Adrenal gland (tissue), 12 donors: Measurements from ENCODE around the gene ZNF33B. TPM values are rescaled to one million over a fixed set of nuclear protein-coding genes. Genes with fewer than 3 reads are reported as not detected.

Experiments
- DNase-seq, 7 donors: peaks; one replicate each; pipeline ENCODE4 v3.0.0-alpha.2; 2019 to 2020
- H3K27ac ChIP-seq, 5 donors: fragments of 200-600 bp; sonication (generic) in 4 of 5; 1 replicate in 3 of 5; 2 replicates in 2 of 5; pipeline versions ENCODE4 v1.5.1 to v1.8.0; 2016 to 2020; ENCODE audit warnings: mild to moderate bottlenecking in 1 of 5
- H3K27me3 ChIP-seq: fragments of 200-600 bp; 2 replicates; pipeline ENCODE4 v1.8.0; 2021
- H3K36me3 ChIP-seq, 2 donors: fragments of 200-600 bp; replicated peaks in 1 of 2; 1 replicate in 1 of 2; 2 replicates in 1 of 2; pipeline versions ENCODE4 v1.5.1 to v1.8.0; 2018 to 2022
- H3K4me1 ChIP-seq, 2 donors: fragments of 200-600 bp; replicated peaks in 1 of 2; 1 replicate in 1 of 2; 2 replicates in 1 of 2; pipeline versions ENCODE4 v1.5.1 to v1.8.0; 2018 to 2021
- H3K4me3 ChIP-seq, 4 donors: fragments of 200-600 bp; sonication (generic) in 3 of 4; one replicate each; pipeline ENCODE4 v1.5.1; 2016 to 2018
- H3K9me3 ChIP-seq, 3 donors: fragments of 200-600 bp; sonication (generic) in 1 of 3; replicated peaks in 1 of 3; 1 replicate in 2 of 3; 2 replicates in 1 of 3; pipeline versions ENCODE4 v1.5.1 to v1.8.0; 2016 to 2021
- CTCF ChIP-seq, 6 experiments: fragments of 450-650 bp in 4 of 6; fragments of 200-600 bp in 2 of 6; sonication (generic) in 1 of 6; IDR thresholded peaks; 1 replicate in 5 of 6; 2 replicates in 1 of 6; pipeline versions ENCODE4 v1.5.1 to v1.8.0; 2016 to 2021; ENCODE audit warnings: antibody characterized with exemption in 6 of 6, mild to moderate bottlenecking in 2 of 6, moderate library complexity in 1 of 6
- POLR2A ChIP-seq, 2 donors: fragments of 450-650 bp; IDR thresholded peaks; one replicate each; pipeline ENCODE4 v1.6.1; 2017; ENCODE audit warnings: antibody characterized with exemption in 2 of 2, mild to moderate bottlenecking in 2 of 2, moderate library complexity in 1 of 2
- WGBS, 4 donors: extraction: QIAGEN DNeasy Blood & Tissue Kit in 2 of 4; methylation state at CpG; one replicate each; pipeline versions ENCODE4 v1.1.5 to v1.1.7; 2013 to 2017; 5-methylcytosine and 5-hydroxymethylcytosine counted together
- intact Hi-C, 2 donors: fragments of 100-400 bp; cut with DNase I; formaldehyde crosslinking; loops; one replicate each; pipeline versions ENCODE4 v1.14.1 to v1.15.0; 2022 to 2023
- polyA plus RNA-seq, 3 donors: library from polyadenylated mRNA; stranded (reverse); fragments of 200-250 nt in 2 of 3; fragments of 350-450 nt in 1 of 3; fragmentation: Illumina TruSeq in 1 of 3; extraction: RNeasy Lipid Tissue Mini Kit (QIAGEN cat#74804) in 1 of 3; gene quantifications; one replicate each; pipeline ENCODE4 v1.2.3, GENCODE V29; 2013 to 2014
- total RNA-seq, 9 donors: library from RNA; depleted of rRNA in 4 of 9; stranded (reverse); fragments of >200 nt in 4 of 9; fragments of 120-200 nt in 1 of 9; fragmentation: NEBNext Ultra II Directional in 1 of 9; extraction: Animal tissue kit (Norgen Biotek cat#: 25700) in 1 of 9; gene quantifications; one replicate each; pipeline versions ENCODE4 v1.1.0 to v1.2.4, GENCODE V29; 2013 to 2023
- donor health status: healthy with polysubstance abuse.
- donor health status: Bipolar disorder and iron deficiency.
- donor health status: DM: yes; HTN: yes; CAD: no.
- donor health status: DM: no; HTN: no; CAD: no.
- donor health status: DM: no; HTN: no; CAD: no.
- donor health status: DM: yes; HTN: yes; CAD: no.

ZNF33B gene
- total and polyA plus RNA-seq, 12 donors: 5.1 to 43.0 (median 20.0) TPM

GRCh38 chr10:42553064-42553407 lies 85.3 kb downstream of the ZNF33B start:
- H3K4me3 ChIP-seq: peak overlapping the region in 3 of 4 donors; percentile 49 to 76 (median 63)
- H3K9me3 ChIP-seq: no peaks in the 10 kb centered on the region
- 3 to 10% (median 5%) methylated on average over 14 of the region's 14 CpGs for WGBS, 4 donors
- intact Hi-C loops: loop anchor here in 1 of 2 donors (5.0 to 10.0 kb wide), 2 partner anchors 89 to 232 kb away; partner anchors contain the start of gene BMS1
- TF ChIP-seq POLR2A (IDR thresholded peaks at IDR 0.05) (no peak), CTCF (IDR thresholded peaks at IDR 0.05) (no peak)
- H3K27me3 ChIP-seq: no peaks in the 10 kb centered on the region
- peaks cover 6 to 16% of the 10 kb centered on the region in 2 donors for H3K4me1 ChIP-seq
- DNase-seq: no peak
- H3K36me3 ChIP-seq: no peaks in the 10 kb centered on the region
- peak overlapping the region in 2 of 5 donors; percentile 68 to 77 for H3K27ac ChIP-seq

GRCh38 chr10:42552188-42553063 lies 85.9 kb downstream of the ZNF33B start:
- H3K9me3 ChIP-seq: no peaks in the 10 kb centered on the region
- DNase-seq: peak; percentile 96 to 99 (median 97)
- intact Hi-C loops: loop anchor here in 1 of 2 donors (5.0 to 10.0 kb wide), 2 partner anchors 90 to 232 kb away; partner anchors contain the start of gene BMS1
- WGBS, 4 donors: 0 to 1% (median 0%) methylated on average over 53 to 61 of the region's 61 CpGs
- H3K4me3 ChIP-seq: peak overlapping the region; percentile 44 to 76 (median 67)
- H3K27ac ChIP-seq: peak overlapping the region in 4 of 5 donors; percentile 7 to 77 (median 51)
- no peaks in the 10 kb centered on the region for H3K27me3 ChIP-seq
- peaks cover 6 to 16% of the 10 kb centered on the region in 2 donors for H3K4me1 ChIP-seq
- no peaks in the 10 kb centered on the region for H3K36me3 ChIP-seq
- TF ChIP-seq CTCF (IDR thresholded peaks at IDR 0.05) (no peak), POLR2A (IDR thresholded peaks at IDR 0.05) (peak in 1 of 2 donors; percentile 68)

DNA sequence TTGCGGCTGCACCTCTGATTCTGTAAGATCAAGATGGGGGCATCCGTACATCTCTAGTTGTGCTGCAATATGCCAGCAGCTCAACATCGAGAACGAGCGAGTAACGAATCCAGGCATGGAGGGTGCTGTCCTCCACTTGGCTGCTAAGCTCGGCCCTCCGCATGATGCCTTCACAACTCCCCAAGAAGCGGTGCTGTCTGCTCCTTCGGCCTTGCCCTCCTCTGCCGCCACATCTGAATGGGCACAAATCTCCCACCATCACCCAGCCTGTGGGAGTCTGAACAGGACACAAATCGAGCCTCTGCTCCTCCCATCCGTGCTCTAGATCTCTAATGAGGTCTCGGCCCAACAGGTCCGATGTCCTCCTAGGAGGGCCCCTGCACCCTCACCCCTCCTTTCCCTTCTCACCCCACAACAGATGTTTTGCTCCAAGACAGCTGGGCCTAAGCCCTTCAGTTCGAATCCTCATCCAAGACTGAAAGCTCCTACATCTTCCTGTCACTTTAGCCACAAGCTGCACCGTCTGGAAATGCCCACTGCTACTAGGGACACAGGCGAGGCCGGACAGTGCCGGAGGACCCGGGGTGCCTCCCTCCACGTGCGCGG lies 86.7 kb downstream of the ZNF33B start:
- Histone ChIP-seq H3K4me3 (peak overlapping the region in 2 of 4 donors; percentile 63 to 76), H3K36me3 (no peaks in the 10 kb centered on the region), H3K4me1 (peaks cover 6 to 16% of the 10 kb centered on the region in 2 donors), H3K27ac (peak overlapping the region in 3 of 5 donors; percentile 31 to 77 (median 71)), H3K9me3 (no peaks in the 10 kb centered on the region), H3K27me3 (no peaks in the 10 kb centered on the region)
- intact Hi-C loops: loop anchor here in 1 of 2 donors (5.0 to 10.0 kb wide), 2 partner anchors 91 to 233 kb away; partner anchors contain the start of gene BMS1
- WGBS, 4 donors: 55 to 69% (median 60%) methylated on average over 19 to 24 of the region's 24 CpGs
- TF ChIP-seq POLR2A (IDR thresholded peaks at IDR 0.05): no peak
- TF ChIP-seq CTCF (IDR thresholded peaks at IDR 0.05): no peak
- DNase-seq: no peak

DNA sequence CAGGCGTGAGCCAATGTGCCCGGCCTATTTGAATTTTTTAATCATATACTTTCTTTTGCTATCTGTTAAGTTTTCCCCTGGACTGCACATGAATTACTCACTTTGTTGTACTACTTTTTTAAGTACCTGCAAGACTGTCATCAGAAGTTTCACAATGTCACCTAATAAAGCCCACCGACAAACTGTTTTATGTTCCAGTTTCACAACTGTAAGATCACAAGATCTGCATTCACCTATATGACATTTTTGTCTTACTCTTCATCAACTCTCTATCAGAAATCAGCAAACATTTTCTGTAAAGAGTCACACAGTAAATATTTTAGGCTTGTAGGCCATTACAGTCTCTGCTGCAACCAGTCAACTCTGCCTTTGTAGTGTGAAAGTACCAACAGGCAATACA lies 88.5 kb downstream of the ZNF33B start:
- intact Hi-C loops: loop anchor here in 1 of 2 donors (5.0 to 10.0 kb wide), 2 partner anchors 92 to 235 kb away; partner anchors contain the start of gene BMS1

More for the DNA sequence above, 88.5 kb downstream of the ZNF33B start:
- no peak for TF ChIP-seq CTCF (IDR thresholded peaks at IDR 0.05)
- no peak for TF ChIP-seq POLR2A (IDR thresholded peaks at IDR 0.05)
- H3K4me1 ChIP-seq: peaks cover 6 to 16% of the 10 kb centered on the region in 2 donors
- WGBS, 4 donors: 95 to 99% (median 98%) methylated on average over 3 of the region's 3 CpGs
- peaks cover 0 to 4% (median 0%) of the 10 kb centered on the region in 3 donors for H3K9me3 ChIP-seq
- H3K27ac ChIP-seq: no peak overlapping the region
- H3K36me3 ChIP-seq: no peaks in the 10 kb centered on the region
- DNase-seq: no peak
- no peaks in the 10 kb centered on the region for H3K27me3 ChIP-seq
- no peak overlapping the region for H3K4me3 ChIP-seq
